Measurements from ENCODE around the gene TRAPPC11.

Gene TRAPPC11

DNA sequence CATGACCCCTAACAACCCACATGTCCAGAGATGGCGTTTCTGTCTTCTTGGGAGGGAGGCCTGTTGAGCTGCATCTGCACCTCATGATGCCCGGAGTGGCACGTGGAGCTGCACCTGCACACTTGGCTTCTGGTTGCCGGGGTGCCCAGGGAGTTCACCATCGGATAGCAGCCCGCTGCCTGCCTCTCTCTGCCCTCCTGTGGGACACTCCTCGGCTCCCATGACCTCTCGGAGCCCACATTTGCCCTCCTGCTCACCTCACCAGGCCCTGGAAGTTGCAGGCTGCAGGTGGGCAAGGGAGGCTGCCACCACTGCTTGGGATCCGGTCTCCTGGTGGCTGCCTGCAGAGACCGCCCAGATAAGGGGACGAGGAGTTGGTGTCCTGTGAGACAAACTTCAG lies 74.1 kb downstream of the TRAPPC11 start:
- no peak overlapping the region for H3K9ac ChIP-seq (ENCODE audit: low read depth, low read length)
- WGBS: 90% methylated on average over 11 of the region's 11 CpGs
- no peak overlapping the region for H3K27ac ChIP-seq (ENCODE audit: low read depth, low read length)
- H3K36me3 ChIP-seq (ENCODE audit: insufficient read depth, low read length): no peaks in the 10 kb centered on the region
- H3K4me1 ChIP-seq (ENCODE audit: insufficient read depth, low read length): no peaks in the 10 kb centered on the region
- H3K27me3 ChIP-seq (ENCODE audit: insufficient read depth, low read length): no peaks in the 10 kb centered on the region
- no peak overlapping the region for H3K4me3 ChIP-seq (ENCODE audit: low read length)
- no peaks in the 10 kb centered on the region for H3K9me3 ChIP-seq (ENCODE audit: insufficient read depth, low read depth, low read length)

DNA sequence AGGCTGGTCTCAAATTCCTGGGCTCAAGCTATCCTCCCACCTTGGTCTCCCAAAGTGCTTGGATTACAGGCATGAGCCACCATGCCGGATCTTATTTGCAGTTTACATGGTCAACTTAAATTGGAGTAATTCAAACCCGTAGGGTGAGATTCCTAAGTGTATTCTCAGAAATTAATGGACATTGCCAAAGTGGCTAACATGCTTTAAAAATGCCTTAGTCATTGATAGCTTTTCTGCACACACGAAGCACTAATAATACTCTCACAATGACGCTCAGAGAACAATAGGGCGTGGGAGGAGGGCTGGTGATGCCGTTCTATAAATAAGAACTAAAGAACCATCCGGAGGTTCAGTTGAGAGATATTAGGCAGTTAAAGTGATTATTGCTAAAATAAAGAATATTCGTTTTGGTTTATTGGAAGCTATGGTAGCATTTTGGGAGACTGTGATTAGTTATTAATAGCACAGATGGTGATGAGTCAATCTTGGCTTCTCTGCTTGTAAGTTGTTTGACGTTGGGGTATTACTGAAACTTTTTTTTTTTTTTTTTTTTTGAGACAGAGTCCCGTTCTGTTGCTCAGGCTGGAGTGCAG lies 79.1 kb downstream of the TRAPPC11 start:
- Histone ChIP-seq H3K4me3 (ENCODE audit: low read length) (no peak overlapping the region), H3K9me3 (ENCODE audit: insufficient read depth, low read depth, low read length) (no peaks in the 10 kb centered on the region), H3K36me3 (ENCODE audit: insufficient read depth, low read length) (no peaks in the 10 kb centered on the region), H3K4me1 (ENCODE audit: insufficient read depth, low read length) (no peaks in the 10 kb centered on the region), H3K27me3 (ENCODE audit: insufficient read depth, low read length) (no peaks in the 10 kb centered on the region), H3K27ac (ENCODE audit: low read depth, low read length) (no peak overlapping the region), H3K9ac (ENCODE audit: low read depth, low read length) (no peak overlapping the region)
- WGBS: 88% methylated on average over 10 of the region's 10 CpGs

GRCh38 chr4:183738961-183739360 lies 79.9 kb downstream of the TRAPPC11 start:
- Histone ChIP-seq H3K9me3 (ENCODE audit: insufficient read depth, low read depth, low read length) (no peaks in the 10 kb centered on the region), H3K9ac (ENCODE audit: low read depth, low read length) (no peak overlapping the region), H3K27me3 (ENCODE audit: insufficient read depth, low read length) (no peaks in the 10 kb centered on the region), H3K4me1 (ENCODE audit: insufficient read depth, low read length) (no peaks in the 10 kb centered on the region), H3K36me3 (ENCODE audit: insufficient read depth, low read length) (no peaks in the 10 kb centered on the region), H3K27ac (ENCODE audit: low read depth, low read length) (no peak overlapping the region), H3K4me3 (ENCODE audit: low read length) (no peak overlapping the region)
- 96% methylated on average over 4 of the region's 4 CpGs for WGBS

DNA sequence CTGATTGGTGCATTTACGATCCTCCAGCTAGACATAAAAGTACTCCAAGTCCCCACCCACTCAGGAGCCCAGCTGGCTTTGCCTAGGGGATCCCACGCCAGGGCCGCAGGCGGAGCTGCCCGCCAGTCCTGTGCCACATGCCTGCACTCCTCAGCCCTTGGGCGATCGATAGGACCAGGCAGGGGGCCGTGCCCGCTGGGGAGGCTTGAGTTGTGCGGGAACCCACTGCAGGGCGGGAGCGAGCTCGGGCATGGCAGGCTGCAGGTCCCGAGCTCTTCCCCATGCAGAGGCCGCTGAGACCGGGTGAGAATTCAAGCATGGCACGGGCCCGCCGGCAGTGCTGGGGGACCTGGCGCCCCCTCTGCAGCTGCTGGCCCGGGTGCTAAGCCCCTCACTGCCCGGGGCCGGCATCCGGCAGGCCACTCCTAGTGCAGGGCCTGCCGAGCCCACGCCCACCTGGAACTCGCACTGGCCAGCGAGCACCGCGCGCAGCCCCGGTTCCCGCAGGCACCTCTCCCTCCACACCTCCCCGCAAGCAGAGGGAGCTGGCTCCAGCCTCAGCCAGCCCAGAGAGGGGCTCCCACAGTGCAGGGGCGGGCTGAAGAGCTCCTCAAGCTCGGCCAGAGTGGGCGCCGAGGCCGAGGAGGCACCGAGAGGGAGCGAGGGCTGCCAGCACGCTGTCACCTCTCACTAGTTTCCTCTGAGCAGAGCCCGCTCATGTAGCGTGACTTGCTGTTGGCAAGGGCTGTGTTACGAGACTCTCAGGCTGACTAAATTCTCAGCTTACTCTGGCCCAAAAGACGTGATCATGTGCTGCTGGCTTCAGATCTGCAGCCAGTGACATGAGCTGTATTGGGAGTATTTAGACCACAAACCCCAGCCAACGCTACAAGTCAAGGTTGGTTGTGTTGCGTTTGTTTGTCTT lies 87.5 kb downstream of the TRAPPC11 start:
- Histone ChIP-seq H3K4me3 (ENCODE audit: low read length) (no peak overlapping the region), H3K9me3 (ENCODE audit: insufficient read depth, low read depth, low read length) (peaks cover 7% of the 10 kb centered on the region), H3K27me3 (ENCODE audit: insufficient read depth, low read length) (no peaks in the 10 kb centered on the region), H3K4me1 (ENCODE audit: insufficient read depth, low read length) (no peaks in the 10 kb centered on the region), H3K36me3 (ENCODE audit: insufficient read depth, low read length) (no peaks in the 10 kb centered on the region), H3K9ac (ENCODE audit: low read depth, low read length) (no peak overlapping the region), H3K27ac (ENCODE audit: low read depth, low read length) (no peak overlapping the region)
- 94% methylated on average over 48 of the region's 48 CpGs for WGBS

DNA sequence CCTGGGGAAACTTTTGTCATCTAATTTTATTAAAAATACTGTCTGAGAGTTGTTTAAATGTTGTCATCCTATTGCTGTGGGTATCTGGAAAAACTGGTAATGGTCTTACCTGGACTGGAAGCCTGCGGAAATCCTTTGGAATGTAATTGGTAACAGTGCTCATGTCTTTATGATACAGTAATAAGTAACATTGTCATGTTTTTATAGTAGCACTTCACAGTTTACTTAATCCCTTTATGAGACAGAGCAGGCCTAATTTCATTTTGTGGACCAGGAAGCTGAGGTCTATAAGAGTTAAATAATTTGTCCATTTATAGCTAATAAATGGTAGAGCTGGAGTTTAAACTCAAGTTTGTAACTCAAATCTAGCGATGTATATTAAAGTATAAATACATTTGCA lies 88.3 kb downstream of the TRAPPC11 start:
- Histone ChIP-seq H3K36me3 (ENCODE audit: insufficient read depth, low read length) (no peaks in the 10 kb centered on the region), H3K4me3 (ENCODE audit: low read length) (no peak overlapping the region), H3K27me3 (ENCODE audit: insufficient read depth, low read length) (no peaks in the 10 kb centered on the region), H3K9me3 (ENCODE audit: insufficient read depth, low read depth, low read length) (peaks cover 7% of the 10 kb centered on the region), H3K9ac (ENCODE audit: low read depth, low read length) (no peak overlapping the region), H3K4me1 (ENCODE audit: insufficient read depth, low read length) (no peaks in the 10 kb centered on the region), H3K27ac (ENCODE audit: low read depth, low read length) (no peak overlapping the region)
- WGBS: 82% methylated on average over 1 of the region's 2 CpGs

DNA sequence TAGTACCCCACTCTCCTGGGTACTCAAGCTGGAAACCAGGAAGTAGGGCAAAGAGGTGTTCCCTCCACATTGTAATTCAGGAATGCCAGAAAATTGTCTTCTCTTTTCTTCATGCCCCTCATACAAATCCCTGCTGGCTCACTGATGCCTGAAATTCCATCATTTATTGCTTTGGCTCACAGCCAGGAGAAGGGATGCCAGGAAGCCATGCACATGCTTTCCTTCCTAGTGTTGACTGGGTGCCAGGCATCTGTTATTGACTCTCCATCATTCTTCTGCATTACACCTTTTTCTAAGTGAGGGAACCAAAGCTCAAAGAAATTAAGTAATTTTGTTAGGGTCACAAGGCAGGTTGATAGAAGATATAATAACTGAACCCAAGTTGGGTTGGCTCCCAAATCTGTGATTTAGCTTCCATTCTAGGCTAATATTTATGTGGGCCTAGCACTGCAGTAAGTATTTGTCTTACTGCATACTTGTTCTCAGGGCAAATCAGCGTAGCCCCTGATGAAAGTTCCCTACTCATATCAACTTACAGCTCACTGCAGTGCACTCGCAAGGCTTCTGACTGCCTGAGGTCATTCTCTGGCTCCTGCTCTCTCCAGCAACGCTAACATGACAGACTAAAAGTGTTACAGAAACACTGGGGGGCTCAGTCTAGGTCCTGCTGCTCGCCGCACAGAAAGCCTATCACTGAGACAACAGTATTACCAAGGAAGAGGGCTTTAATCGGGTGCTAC lies 89.0 kb downstream of the TRAPPC11 start:
- no peak overlapping the region for H3K27ac ChIP-seq (ENCODE audit: low read depth, low read length)
- no peak overlapping the region for H3K4me3 ChIP-seq (ENCODE audit: low read length)
- 82% methylated on average over 6 of the region's 6 CpGs for WGBS
- peaks cover 7% of the 10 kb centered on the region for H3K9me3 ChIP-seq (ENCODE audit: insufficient read depth, low read depth, low read length)
- no peak overlapping the region for H3K9ac ChIP-seq (ENCODE audit: low read depth, low read length)
- no peaks in the 10 kb centered on the region for H3K36me3 ChIP-seq (ENCODE audit: insufficient read depth, low read length)
- H3K27me3 ChIP-seq (ENCODE audit: insufficient read depth, low read length): no peaks in the 10 kb centered on the region
- H3K4me1 ChIP-seq (ENCODE audit: insufficient read depth, low read length): no peaks in the 10 kb centered on the region

DNA sequence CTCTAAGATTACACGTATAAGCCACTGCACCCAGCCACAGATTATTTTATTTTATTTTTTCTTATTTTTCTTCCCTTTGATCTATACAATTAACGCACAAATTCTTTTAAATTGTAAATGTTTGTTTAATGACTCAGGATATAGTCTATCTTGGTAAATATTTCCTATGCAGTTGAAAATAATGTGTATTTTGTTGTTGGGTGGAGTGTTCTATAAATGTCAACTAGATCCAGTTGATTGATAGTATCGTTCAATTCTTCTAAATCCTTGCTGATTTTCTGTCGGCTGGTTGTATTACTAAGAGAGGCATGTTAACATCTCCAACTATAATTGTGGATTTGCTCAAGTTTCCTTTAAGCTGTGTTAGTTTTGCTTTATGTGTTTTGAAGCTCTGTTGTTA lies 92.0 kb downstream of the TRAPPC11 start:
- Histone ChIP-seq H3K4me1 (ENCODE audit: insufficient read depth, low read length) (no peaks in the 10 kb centered on the region), H3K4me3 (ENCODE audit: low read length) (no peak overlapping the region), H3K27me3 (ENCODE audit: insufficient read depth, low read length) (no peaks in the 10 kb centered on the region), H3K9ac (ENCODE audit: low read depth, low read length) (no peak overlapping the region), H3K36me3 (ENCODE audit: insufficient read depth, low read length) (no peaks in the 10 kb centered on the region), H3K9me3 (ENCODE audit: insufficient read depth, low read depth, low read length) (peaks cover 7% of the 10 kb centered on the region), H3K27ac (ENCODE audit: low read depth, low read length) (no peak overlapping the region)
- 96% methylated on average over 4 of the region's 4 CpGs for WGBS

DNA sequence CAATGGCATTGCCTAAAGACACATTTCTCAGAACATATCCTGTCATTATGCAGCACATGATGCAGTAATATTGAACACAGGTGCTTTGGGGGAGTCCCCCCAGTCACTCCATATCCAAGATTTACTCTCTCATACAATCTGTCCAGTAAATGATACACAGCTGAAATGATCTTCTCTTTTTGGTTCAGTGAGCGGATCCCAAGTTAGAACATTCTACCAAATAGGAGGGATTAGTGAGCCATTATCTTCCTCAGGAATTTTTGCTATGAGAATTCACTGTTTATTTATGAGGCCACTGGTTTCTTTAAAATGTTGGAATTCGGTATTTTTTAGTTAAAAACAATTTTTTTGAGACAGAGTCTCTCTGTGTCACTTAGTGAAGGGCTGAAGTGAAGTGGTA lies 96.5 kb downstream of the TRAPPC11 start:
- Histone ChIP-seq H3K9me3 (ENCODE audit: insufficient read depth, low read depth, low read length) (no peaks in the 10 kb centered on the region; the same call in 1 of the 2 replicates), H3K9ac (ENCODE audit: low read depth, low read length) (no peak overlapping the region), H3K4me1 (ENCODE audit: insufficient read depth, low read length) (no peaks in the 10 kb centered on the region), H3K27me3 (ENCODE audit: insufficient read depth, low read length) (no peaks in the 10 kb centered on the region), H3K4me3 (ENCODE audit: low read length) (no peak overlapping the region), H3K27ac (ENCODE audit: low read depth, low read length) (no peak overlapping the region), H3K36me3 (ENCODE audit: insufficient read depth, low read length) (no peaks in the 10 kb centered on the region)
- WGBS: 89% methylated on average over 2 of the region's 2 CpGs

GRCh38 chr4:183757060-183757459 lies 98.0 kb downstream of the TRAPPC11 start:
- Histone ChIP-seq H3K4me1 (ENCODE audit: insufficient read depth, low read length) (no peaks in the 10 kb centered on the region), H3K9me3 (ENCODE audit: insufficient read depth, low read depth, low read length) (no peaks in the 10 kb centered on the region)

GRCh38 chr4:183758061-183758757 lies 99.1 kb downstream of the TRAPPC11 start:
- Histone ChIP-seq H3K4me1 (ENCODE audit: insufficient read depth, low read length) (no peaks in the 10 kb centered on the region), H3K27ac (ENCODE audit: low read depth, low read length) (no peak overlapping the region), H3K4me3 (ENCODE audit: low read length) (peak overlapping the region; percentile 42), H3K27me3 (ENCODE audit: insufficient read depth, low read length) (no peaks in the 10 kb centered on the region), H3K36me3 (ENCODE audit: insufficient read depth, low read length) (no peaks in the 10 kb centered on the region), H3K9ac (ENCODE audit: low read depth, low read length) (no peak overlapping the region), H3K9me3 (ENCODE audit: insufficient read depth, low read depth, low read length) (no peaks in the 10 kb centered on the region)
- WGBS: 83% methylated on average over 25 of the region's 29 CpGs

More at GRCh38 chr4:183757060-183757459, 98.0 kb downstream of the TRAPPC11 start:
- Histone ChIP-seq H3K27me3 (ENCODE audit: insufficient read depth, low read length) (no peaks in the 10 kb centered on the region), H3K4me3 (ENCODE audit: low read length) (no peak overlapping the region), H3K36me3 (ENCODE audit: insufficient read depth, low read length) (no peaks in the 10 kb centered on the region), H3K27ac (ENCODE audit: low read depth, low read length) (no peak overlapping the region), H3K9ac (ENCODE audit: low read depth, low read length) (no peak overlapping the region)
- WGBS: 97% methylated on average over 10 of the region's 10 CpGs
